LNCaP clone FGC (cell line): Measurements from ENCODE around the gene CCDC177.

ENCODE experiments used
- DNase-seq: peaks from one replicate; pipeline ENCODE4 v3.0.0-alpha.2; 2011; ENCODE audit warnings: low read depth
- H3K4me3 ChIP-seq: 2 replicates; pipeline ENCODE4 v1.5.1; 2011; ENCODE audit warnings: mild to moderate bottlenecking, low read depth, low read length, control low read depth
- CTCF ChIP-seq: IDR thresholded peaks from 2 replicates; pipeline ENCODE4 v1.5.1; 2012; ENCODE audit warnings: mild to moderate bottlenecking; ENCODE audit not compliant: control insufficient read depth, insufficient read depth; ENCODE audit errors: extremely low read depth

CCDC177 gene

GRCh38 chr14:69522026-69522425, 52.6 kb downstream of the CCDC177 start:
- DNase-seq, result no peak
- H3K4me3 ChIP-seq, result no peak overlapping the region
- no peak for TF ChIP-seq CTCF
